Stimulated activated CD4-positive, alpha-beta T cell treated with anti-CD3 and anti-CD28 coated beads, TNF-alpha, amount 100 ng/mL, for 4 hours (primary cell): ENCODE results near the gene PLSCR4.
"Not testable (repeated sequence)": the region's sequence is repeated elsewhere in the genome, so short reads cannot be mapped to it uniquely, and the experiment has no call there.

Experiments
- DNase-seq, 3 experiments: peaks; one replicate each; pipeline ENCODE4 v3.0.0-alpha.2; 2020; ENCODE audit warnings: low read depth in 3 of 3

The PLSCR4 gene, protein sequence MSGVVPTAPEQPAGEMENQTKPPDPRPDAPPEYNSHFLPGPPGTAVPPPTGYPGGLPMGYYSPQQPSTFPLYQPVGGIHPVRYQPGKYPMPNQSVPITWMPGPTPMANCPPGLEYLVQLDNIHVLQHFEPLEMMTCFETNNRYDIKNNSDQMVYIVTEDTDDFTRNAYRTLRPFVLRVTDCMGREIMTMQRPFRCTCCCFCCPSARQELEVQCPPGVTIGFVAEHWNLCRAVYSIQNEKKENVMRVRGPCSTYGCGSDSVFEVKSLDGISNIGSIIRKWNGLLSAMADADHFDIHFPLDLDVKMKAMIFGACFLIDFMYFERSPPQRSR

GRCh38 chr3:146250449-146251382, at the start of gene PLSCR4:
Gene PLSCR4, minus strand, starts transcription at chr3:146251105. Its CDS starts 29,034 bp downstream, at chr3:146222071.
- no peak for DNase-seq

- DNase-seq = not testable (repeated sequence)
These were observed 42.5 kb upstream of the PLSCR4 start for GRCh38 chr3:146293401-146293800.

GRCh38 chr3:146283781-146284445, 33.0 kb upstream of the PLSCR4 start:
- no peak for DNase-seq

- no peak for DNase-seq
These were observed 30.0 kb upstream of the PLSCR4 start for GRCh38 chr3:146280864-146281263.

DNA sequence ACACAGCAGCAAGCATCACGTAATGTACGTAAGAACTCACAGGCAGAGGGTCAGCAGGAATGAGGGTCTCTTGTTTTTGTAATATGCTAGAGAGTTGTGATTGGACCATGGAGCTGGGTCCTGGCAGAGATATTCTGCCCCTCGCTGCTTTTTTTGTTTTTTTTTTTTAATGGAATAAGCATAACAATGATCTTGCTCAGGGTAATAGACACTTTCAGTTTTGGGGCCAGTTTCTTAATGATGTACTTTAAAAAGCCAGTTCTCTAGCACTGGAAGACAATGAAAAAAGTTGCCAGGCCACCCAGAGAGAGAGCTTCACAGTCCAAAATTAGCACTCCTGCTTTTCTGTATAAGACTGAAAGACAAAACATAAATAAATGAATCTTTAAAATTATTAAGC, 29.0 kb upstream of the PLSCR4 start:
- DNase-seq = no peak

DNA sequence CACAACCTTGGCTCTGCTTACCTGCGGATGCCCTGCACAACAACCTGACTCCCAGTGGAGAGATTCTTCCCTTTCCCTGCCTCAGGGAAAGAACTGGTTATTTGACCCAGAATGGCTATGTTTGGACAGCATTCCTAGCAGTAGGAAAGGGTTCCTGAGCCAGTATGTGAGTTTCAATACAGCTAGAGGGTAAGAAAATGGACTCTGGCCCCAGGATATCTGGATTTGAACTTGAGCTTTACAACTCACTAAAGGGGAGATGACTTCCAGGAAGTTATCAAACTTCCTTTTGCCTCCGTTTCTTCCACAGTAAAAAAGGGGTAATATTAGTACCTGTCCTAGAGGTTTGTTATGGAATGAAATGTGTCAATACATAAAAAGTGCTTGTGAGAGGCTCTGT, 28.1 kb upstream of the PLSCR4 start:
- no peak for DNase-seq

- no peak for DNase-seq
These were observed 27.2 kb upstream of the PLSCR4 start for GRCh38 chr3:146277953-146278631.

DNA sequence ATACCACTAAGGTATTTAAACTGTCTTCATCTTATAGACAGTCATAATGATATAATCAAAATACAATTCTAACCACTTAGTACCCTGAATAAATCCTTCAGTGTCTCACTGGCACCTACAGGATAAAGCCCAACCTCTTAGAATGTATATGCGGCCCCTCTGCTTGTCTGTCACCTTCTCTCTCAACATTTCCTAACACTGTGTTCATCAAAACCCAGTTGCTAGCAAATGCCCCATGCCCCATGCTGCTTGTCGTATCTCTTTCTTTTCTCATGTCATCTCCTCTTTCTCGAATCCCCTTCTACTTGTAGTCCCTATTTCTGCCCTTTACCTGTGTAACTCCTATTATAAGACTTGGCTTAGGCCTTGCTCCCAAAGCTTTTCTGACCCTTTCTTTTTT, 24.6 kb upstream of the PLSCR4 start:
- DNase-seq = no peak

DNA sequence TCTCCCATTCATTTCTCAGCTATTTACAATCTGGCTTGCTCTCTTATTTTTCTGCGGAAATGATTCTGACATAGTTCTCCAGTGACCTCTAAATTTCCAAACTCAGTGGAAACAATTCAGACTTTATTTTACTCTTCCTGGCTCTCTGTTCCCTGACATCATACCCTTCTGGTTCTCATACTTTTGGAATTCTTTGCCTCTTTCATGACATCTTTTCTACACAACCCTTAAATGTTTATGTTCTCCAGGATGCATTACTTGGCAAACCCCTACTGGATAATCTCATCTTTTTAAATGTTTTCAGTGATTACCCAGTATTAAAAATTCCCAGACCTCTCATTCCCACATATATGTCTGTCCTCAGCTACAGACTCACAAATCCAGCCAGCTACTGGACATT, 23.9 kb upstream of the PLSCR4 start:
- DNase-seq = no peak

- no peak for DNase-seq
These were observed 23.0 kb upstream of the PLSCR4 start for GRCh38 chr3:146273721-146274407.

- no peak for DNase-seq
These were observed 20.3 kb upstream of the PLSCR4 start for GRCh38 chr3:146271180-146271579.

DNA sequence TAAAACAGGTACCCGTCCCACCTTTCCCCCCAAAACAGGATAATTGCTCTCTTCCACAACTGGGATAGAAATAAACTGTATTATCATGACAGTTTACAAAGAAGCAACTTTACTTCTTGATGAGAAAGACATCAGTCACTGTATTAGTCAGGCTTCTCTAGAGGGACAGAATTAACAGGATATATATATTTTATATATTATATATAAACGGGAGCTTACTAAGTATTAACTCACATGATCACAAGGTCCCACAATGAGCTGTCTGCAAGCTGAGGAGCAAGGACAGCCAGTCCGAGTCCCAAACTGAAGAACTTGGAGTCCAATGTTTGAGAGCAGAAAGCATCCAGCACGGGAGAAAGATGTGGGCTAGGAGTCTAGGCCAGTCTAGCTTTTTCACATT, 18.4 kb upstream of the PLSCR4 start:
- no peak for DNase-seq

DNA sequence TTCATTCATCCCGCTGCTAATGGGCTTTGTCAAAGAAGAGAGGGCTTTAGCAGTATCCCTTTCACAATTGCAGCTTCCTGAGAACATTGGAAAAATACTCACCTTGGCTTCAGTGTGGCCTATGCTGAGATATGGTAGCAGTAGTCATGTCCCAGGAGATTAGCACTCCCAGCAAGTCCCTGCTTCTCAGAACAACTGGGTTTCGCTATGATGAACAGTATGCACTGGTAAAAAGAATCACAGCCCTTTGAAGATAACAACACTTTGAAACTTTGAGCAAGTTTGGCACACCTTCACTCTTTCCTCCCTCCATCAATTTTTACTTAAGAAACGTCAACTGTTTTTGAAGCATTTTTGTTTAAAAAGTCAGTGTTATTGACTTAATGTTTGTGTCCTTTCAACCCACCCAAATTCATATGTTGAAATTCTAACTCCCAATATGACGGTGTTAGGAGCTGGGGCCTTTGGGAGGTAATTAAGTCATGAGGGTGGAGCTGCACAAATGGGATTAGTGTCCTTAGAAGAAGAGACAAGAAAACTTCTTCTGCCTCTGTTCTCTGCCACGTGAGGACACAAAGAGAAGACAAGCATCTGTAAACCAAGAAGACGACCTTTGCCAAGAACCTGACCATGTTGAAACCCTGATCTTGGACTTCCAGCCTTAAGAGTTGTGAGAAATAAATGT, 17.8 kb upstream of the PLSCR4 start:
- DNase-seq = no peak

DNA sequence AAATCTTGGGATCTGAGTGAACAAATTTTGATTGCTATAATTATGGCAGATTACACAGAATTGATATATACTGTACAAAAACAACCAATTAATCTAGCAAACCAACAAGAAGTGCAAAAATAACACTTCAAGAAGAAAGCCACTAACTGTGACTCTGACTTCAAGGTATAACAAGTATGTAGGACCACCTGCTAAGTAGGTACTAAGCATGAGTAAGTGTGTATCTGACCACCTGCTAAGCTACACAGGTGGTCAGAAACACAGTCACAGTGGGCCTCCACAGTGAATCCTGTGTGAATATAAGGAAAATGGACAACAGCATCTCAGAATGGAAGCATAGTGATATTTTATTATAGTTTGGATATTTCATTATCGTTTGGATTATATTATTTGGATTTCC, 14.8 kb upstream of the PLSCR4 start:
- DNase-seq = no peak

DNA sequence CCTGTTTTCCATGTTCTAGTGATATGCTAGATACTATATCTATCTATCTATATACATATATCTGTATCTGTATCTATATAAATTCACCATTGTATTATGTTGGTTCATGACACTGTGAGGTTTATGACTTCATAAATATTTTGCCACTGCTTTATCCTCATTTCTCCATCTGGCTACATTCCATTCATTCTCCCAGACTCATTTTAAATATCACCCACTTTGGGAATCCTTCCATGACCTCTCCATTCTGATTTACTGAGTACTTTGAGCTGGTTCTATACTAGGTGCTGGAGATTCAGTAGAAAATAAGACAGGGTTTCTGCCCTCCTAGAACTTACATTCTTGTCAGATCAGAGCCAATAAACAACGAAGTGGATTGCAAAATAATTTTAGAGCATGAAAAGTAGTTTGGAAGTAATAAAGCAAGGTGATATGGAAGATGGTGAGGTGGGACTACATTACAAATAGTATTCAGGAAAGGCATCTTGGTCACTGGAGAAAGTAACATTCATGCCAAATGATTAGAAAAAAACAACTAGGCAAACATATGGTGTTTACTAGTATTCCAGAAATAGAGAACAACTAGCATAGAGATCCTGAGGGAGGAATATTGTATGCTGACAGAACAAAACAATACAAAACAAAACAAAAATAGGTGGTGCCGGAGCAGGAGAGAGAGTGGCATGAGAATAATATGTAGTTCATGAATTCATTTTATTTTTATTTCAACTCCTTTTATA, 11.6 kb upstream of the PLSCR4 start:
- no peak for DNase-seq

DNA sequence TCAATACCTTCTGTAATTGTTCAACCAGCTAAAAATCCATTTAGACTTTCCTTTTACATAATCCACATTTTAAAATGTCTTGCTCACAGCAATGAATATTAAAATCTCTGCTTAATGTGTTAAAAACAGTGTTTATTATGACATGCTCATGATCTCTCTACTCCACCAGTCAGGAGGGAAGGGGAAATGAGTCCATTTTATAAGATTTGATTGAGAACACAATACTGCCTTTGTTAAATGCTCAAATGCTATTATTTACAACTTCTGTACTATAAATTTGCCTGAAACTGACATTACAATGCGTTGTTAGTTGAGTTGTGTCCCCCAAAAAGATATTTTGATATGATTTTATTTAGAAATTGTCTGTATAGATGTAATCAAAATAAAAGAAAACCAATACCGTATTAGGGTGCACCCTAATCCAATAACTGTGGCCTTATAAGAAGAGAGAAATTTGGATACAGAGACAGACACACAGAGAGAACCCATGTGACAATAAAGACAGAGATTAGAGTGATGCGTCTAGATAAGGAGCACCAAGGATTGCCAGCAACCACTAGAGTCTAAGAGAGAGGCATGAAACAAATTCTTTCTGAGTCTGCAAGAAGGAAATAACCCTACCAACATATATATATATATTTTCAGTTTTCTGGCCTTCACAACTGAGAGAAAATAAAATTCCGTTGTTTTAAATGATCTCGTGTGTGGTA, 9.1 kb upstream of the PLSCR4 start:
- DNase-seq = no peak

- no peak for DNase-seq
These were observed 6.1 kb upstream of the PLSCR4 start for GRCh38 chr3:146256851-146257486.

DNA sequence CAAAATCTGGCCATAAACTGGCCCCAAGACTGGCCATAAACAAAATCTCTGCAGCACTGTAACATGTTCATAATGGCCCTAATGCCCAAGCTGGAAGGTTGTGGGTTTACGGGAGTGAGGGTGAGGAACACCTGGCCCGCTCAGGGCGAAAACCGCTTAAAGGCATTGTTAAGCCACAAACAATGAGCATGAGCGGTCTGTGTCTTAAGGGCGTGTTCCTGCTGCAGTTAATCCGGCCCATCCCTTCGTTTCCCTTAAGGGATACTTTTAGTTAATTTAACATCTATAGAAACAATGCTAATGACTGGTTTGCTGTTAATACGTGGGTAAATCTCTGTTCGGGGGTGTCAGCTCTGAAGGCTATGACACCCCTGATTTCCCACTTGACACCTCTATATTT, 1.5 kb upstream of the PLSCR4 start:
- not testable (repeated sequence) for DNase-seq

- no peak for DNase-seq
These were observed 984 bp downstream of the PLSCR4 start for GRCh38 chr3:146249921-146250320.
